T-helper 2 cell (primary cell): ENCODE data around the gene TRAPPC2L.
"Not testable (repeated sequence)": the region's sequence is repeated elsewhere in the genome, so short reads cannot be mapped to it uniquely, and the experiment has no call there.

ENCODE experiments used
- DNase-seq, 5 experiments: peaks; one replicate each; pipeline versions ENCODE4 v3.0.0 to v3.0.0-alpha.2; 2012 to 2022

The TRAPPC2L gene

DNA sequence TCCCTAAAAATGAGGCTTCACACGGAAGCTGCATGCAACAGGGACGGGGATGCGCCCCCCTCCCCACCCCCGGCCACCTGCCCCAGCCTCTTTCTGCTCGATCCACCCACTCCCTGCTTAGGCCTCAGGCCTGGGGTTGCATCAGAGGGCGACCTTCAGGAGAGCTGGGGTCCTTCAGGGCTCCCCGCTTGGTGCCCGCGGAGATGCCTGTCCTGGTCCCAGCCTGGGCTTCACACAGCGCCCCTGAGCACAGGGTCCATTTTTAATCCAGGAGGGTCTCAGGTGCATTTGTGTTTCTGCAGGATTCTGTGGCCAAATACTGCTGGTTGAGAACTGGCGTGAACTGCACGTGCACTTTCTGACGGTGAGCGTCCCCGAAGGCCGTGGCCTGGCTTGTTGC is 37.8 kb upstream of the TRAPPC2L start:
- no peak for DNase-seq

GRCh38 chr16:88820385-88821025 is 36.4 kb upstream of the TRAPPC2L start:
- no peak for DNase-seq

DNA sequence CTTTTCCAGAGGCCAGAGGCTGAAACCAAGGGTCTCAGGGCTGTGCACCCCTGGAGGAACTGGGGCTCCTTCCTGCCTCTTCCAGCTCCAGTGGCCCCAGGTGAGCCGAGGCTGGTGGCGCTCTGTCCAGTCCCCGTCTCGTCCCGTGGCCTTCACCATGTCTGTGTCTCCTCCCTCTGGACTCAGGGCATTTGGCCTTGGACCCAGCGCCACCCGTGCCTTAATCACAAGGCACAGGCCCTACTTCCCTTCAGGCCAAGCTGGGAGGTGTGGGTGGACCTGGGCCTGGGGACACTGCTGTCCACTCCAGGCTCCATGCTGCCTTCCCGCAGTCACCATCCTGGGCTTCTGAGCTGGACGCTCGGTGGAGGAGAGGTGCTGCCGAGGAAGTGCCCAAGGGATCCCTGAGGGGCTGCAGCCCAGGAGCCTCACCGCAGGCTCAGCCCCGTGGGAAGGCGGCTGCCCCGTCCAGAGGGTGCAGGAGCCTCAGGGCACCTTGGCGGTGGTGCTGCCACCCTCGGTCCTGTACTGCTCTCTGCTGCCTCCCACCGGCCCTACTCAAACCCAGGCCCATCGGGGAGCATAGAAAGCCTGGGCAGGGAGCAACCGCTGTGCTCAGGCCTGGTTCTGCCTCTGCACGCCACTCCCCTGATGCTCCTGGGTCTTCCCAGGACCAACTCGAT is 35.6 kb upstream of the TRAPPC2L start:
- no peak for DNase-seq

DNA sequence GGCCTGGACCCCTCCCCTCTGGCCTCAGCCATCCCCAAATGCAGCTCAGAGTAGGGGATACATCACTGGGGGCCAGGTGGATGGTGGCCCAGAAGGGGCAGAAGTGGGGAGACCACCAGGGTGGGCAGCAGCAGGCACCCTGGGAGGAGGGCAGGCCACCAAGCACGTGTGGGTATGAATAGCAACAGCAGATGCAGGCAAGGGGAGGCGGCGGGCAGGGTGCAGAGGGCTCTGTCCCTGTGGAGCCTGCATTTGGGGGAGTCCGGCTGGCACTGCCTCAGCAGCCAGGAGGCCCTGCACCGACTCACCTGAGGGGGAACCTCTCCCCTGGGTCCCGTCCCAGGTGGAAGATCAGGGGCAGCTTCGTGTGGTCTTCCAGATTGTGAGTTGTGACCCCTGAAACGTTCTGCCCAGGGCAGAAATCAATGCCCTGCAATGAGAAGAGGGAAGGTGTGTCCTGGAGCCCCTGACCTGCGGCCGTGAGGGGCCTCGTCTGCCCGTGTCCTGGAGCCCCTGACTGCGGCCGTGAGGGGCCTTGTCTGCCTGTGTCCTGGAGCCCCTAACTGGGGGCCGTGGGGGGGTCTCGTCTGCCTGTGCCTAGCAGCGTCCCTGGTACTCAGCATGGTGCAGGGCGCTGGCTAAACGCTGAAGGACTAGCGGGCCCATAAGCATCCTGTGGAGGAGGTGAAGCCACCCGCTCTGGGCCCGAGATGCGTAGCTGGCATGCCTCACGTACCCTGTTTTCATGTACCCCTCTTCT is 34.5 kb upstream of the TRAPPC2L start:
- DNase-seq, result no peak

DNA sequence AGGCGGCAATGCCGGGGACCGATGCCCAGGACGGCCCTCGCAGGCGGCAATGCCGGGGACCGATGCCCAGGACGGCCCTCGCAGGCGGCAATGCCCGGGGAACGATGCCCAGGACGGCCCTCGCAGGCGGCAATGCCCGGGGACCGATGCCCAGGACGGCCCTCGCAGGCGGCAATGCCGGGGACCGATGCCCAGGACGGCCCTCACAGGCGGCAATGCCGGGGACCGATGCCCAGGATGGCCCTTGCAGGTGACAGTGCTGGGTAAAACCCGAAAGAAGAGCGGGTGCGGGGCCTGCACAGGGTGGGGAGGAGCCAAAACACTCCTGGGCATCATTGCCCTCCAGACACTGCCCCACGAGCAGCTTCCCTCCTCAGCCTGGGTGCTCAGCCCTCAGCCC is 33.3 kb upstream of the TRAPPC2L start:
- DNase-seq, result not testable (repeated sequence)

DNA sequence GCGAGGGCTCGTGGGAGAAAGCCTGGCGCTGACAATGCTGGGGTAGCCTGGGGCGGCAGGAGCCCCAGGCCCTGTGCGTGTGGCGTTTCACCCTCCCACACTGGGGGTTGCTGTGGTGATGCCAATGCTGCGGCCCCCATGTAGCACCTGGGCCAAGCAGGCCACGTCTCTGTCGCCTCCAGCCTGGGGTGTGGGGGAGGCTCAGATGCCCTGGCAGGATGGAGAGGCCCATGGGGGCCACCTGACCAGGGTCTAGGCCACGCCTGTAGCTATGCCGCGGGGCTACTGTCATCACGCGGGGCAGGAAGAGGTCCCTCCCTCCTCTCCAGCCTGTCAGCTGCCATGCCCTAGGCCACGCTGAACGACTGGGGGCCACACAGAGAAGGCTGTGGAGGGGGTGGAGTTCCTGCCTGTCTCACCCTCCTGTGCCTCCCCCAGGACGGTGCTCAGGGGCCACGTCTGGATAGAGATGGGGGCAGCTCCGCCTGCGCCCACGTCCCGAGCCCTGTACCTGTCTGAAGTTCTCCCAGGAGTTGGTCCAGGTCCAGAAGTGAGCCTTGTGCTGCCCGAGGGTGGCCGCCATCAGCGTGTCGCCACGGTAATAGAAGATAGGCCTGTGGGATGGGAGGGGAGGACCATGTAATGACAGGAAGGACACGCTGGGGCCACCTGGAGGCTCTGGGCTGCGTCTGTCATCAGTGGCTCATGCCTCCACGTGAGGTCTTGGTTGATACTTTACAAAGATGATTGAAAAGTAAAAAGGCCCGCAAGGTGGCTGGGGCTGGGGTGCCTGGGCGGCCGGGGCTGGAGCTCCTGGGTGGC is 32.5 kb upstream of the TRAPPC2L start:
- DNase-seq, result no peak

GRCh38 chr16:88825146-88825545 is 31.8 kb upstream of the TRAPPC2L start:
- DNase-seq, result no peak

DNA sequence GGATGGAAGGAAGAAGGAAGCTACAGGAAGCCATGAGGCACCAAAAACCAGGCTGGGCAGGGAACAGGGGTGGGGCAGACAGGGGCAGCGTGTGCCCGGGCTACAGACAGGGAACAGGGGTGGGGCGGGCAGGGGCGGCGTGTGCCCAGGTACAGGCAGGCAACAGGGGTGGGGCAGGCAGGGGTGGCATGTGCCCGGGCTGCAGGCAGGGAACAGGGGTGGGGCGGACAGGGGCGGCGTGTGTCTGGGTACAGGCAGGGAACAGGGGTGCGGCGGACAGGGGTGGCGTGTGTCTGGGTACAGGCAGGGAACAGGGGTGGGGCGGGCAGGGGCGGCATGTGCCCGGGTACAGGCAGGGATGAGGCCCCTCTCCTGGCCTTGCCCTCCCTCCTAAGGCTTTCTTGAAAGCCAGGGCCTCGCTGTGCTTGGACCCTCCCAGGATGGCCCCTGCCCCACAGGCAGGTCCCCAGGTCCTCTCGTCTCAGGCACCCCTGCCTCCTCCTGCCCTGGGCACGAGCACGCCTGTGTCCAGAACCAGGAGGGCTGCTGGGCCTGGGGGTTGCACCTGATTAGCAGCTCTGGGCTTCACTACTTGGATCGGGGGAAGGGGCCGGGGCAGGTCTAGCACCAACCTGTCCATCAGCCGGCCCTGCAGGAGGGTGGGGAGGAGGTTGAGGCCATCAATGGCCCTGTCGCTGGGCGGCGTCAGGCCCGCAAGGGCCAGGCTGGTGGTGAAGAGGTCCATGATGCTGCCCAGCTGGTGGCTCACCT is 30.7 kb upstream of the TRAPPC2L start:
- no peak for DNase-seq

GRCh38 chr16:88827727-88828126 is 29.2 kb upstream of the TRAPPC2L start:
- no peak for DNase-seq

- DNase-seq, result no peak
Observed at GRCh38 chr16:88828711-88829110, 28.2 kb upstream of the TRAPPC2L start.

DNA sequence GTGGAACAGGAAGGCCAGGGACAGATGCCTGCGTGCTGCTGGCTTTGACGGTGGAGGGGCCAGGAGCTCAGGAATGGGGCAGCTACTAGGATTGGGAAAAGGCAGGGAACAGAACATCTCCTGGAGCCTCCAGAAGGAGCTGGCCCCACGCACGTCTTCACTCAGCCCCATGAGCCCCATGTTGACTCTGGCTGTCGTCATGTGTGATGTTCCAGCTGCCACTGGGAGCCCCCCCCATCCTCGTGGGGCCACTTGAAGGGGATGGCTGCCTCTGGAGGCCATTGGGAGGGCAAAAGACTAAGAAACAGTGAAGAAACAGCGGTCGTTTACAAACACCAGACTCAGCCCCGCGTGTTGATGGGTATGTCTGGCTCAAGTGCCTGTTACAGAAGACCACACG is 26.7 kb upstream of the TRAPPC2L start:
- DNase-seq, result no peak

- no peak for DNase-seq
Observed at GRCh38 chr16:88830783-88831182, 26.1 kb upstream of the TRAPPC2L start.

DNA sequence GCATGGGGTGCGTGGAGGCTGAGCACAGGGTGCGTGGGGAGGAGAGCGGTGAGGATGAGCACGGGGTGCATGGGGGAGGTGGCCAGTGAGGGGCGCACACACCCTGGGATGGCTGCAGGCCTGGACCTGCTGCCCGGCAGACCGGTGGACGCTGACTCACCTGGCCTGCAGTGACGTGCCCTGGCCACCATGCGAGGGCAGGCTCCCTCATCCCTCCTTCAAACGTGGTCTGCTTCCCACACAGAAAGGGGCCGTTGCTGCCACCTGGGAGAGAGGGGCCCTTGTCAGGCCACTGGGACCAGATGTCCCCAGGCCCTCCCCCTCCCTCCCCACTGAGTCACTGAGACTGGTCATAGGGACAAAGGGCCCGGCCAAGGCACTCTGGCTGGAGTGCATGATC is 25.1 kb upstream of the TRAPPC2L start:
- no peak for DNase-seq

- DNase-seq, result no peak
Observed at GRCh38 chr16:88833086-88833485, 23.8 kb upstream of the TRAPPC2L start.

- DNase-seq, result no peak
Observed at GRCh38 chr16:88834670-88835069, 22.3 kb upstream of the TRAPPC2L start.

GRCh38 chr16:88835383-88835782 is 21.5 kb upstream of the TRAPPC2L start:
- no peak for DNase-seq

- DNase-seq, result no peak
Observed at GRCh38 chr16:88835818-88836217, 21.1 kb upstream of the TRAPPC2L start.

DNA sequence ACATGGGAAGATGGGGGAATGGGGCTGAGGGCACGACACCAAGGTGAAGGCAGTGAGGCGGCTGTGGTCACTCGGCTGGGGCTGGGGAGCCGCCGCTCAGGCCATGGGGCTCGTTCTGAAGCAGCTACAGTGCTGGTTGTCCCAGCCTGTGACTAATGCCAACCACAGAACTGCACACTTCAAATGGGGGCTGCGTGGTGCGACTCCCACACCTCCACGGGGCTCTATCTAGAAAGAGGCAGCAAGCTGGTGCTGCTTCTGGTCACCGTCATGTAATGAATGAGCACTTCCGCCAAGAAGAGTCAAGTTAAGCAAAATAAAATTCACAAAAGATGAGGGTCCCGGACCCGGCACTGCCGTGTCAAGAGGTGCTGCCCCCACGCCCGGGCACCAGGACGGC is 20.1 kb upstream of the TRAPPC2L start:
- DNase-seq, result no peak

- DNase-seq, result no peak
Observed at GRCh38 chr16:88837806-88838205, 19.1 kb upstream of the TRAPPC2L start.

DNA sequence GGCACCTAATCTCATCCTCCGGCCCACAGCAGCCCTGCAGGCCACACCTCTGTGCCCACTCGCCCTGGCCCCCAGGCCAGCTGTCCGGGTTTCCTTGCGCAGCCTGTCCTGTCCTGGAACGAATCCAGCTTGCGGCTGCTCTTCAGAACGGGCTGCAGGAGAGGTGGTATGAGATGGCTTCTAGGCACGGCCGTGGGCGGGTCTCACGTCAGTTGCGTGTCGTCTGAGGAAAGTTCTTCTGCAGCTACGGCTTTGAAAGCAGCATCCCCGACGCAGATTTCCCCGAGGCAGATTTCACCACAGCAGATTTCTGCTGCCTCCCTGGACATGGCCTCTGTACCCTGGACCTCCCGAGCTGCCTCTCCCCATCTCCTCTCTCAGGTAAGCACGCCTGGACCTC is 18.4 kb upstream of the TRAPPC2L start:
- DNase-seq, result no peak

DNA sequence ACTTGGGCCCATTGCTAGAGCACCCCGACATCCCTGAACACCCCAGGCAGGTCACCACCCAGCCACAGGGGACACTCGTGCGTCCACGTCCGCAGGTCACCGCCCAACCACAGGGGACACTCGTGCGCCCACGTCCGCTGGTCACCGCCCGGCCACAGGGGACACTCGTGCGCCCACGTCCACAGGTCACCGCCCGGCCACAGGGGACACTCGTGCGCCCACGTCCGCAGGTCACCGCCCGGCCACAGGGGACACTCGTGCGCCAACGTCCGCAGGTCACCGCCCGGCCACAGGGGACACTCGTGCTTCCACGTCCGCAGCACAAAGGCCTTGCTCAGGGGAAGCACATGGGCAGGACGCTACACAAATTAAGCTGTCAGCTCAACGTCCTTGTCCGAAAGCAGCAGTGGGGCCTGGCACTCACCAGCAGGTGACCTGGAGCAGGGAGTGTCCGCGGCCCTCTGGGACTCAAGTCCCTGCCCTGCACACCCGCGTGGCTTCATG is 17.8 kb upstream of the TRAPPC2L start:
- no peak for DNase-seq
